Smooth muscle cell (in vitro differentiated cells): ENCODE data around the gene HUS1. TPM values are rescaled to one million over a fixed set of nuclear protein-coding genes. Genes with fewer than 3 reads are reported as not detected.

ENCODE experiments used
- DNase-seq: peaks from one replicate; lab custom pipeline; 2025; ENCODE audit not compliant: unreplicated experiment; lab: John Stamatoyannopoulos, UW
- H2AFZ ChIP-seq: fragments of 200-600 bp; sonication (generic); 2 replicates; pipeline ENCODE4 v1.6.0; 2016; ENCODE audit warnings: antibody characterized with exemption, low read depth, mild to moderate bottlenecking
- H3F3A ChIP-seq: fragments of 200-600 bp; sonication (generic); 2 replicates; pipeline ENCODE4 v1.6.0; 2017; ENCODE audit warnings: antibody characterized with exemption, low read depth
- H3K27ac ChIP-seq: fragments of 200-600 bp; sonication (generic); 2 replicates; pipeline ENCODE4 v1.5.1; 2016; ENCODE audit warnings: low read depth, mild to moderate bottlenecking
- H3K27me3 ChIP-seq: fragments of 200-600 bp; sonication (generic); 2 replicates; pipeline ENCODE4 v1.6.1; 2016; ENCODE audit warnings: low read depth, mild to moderate bottlenecking
- H3K36me3 ChIP-seq: fragments of 200-600 bp; sonication (generic); 2 replicates; pipeline ENCODE4 v1.5.1; 2016; ENCODE audit warnings: low read depth
- H3K4me1 ChIP-seq: fragments of 200-600 bp; sonication (generic); 2 replicates; pipeline ENCODE4 v1.5.1; 2016; ENCODE audit warnings: low read depth
- H3K4me2 ChIP-seq: fragments of 200-600 bp; sonication (generic); 2 replicates; pipeline ENCODE4 v1.6.0; 2016; ENCODE audit warnings: mild to moderate bottlenecking
- H3K4me3 ChIP-seq: fragments of 200-600 bp; sonication (generic); 2 replicates; pipeline ENCODE4 v1.5.1; 2016; ENCODE audit warnings: mild to moderate bottlenecking
- H3K79me2 ChIP-seq: fragments of 200-600 bp; sonication (generic); 2 replicates; pipeline ENCODE4 v1.6.0; 2016; ENCODE audit warnings: low read depth, mild to moderate bottlenecking
- H3K9ac ChIP-seq: fragments of 200-600 bp; sonication (generic); 2 replicates; pipeline ENCODE4 v1.6.0; 2016; ENCODE audit warnings: low read depth
- H3K9me3 ChIP-seq: fragments of 200-600 bp; sonication (generic); replicated peaks from 2 replicates; pipeline ENCODE4 v1.5.1; 2016; ENCODE audit warnings: low read depth
- H4K20me1 ChIP-seq: fragments of 200-600 bp; sonication (generic); 2 replicates; pipeline ENCODE4 v1.6.0; 2016; ENCODE audit warnings: low read depth
- WGBS: methylation state at CpG from one replicate; pipeline ENCODE4 v1.1.7; 2016; ENCODE audit warnings: low lambda C conversion rate; 5-methylcytosine and 5-hydroxymethylcytosine counted together
- polyA plus RNA-seq: library from polyadenylated mRNA; unstranded; fragments of >200 nt; fragmentation: Nextera tagmentation; extraction: Ambion mirVana; gene quantifications from 2 replicates; pipeline ENCODE4 v1.2.1, GENCODE V29; 2016
- total RNA-seq: library from RNA; depleted of rRNA; stranded (reverse); fragments of >200 nt; gene quantifications from 2 replicates; pipeline ENCODE4 v1.2.3, GENCODE V29; 2014
- TF ChIP-seq, protein P1 (sequence below): fragments of 200-600 bp; sonication (generic); IDR thresholded peaks from 2 replicates; pipeline ENCODE4 v1.5.1; 2017; ENCODE audit warnings: borderline replicate concordance, mild to moderate bottlenecking, antibody characterized with exemption; ENCODE audit not compliant: insufficient read depth, poor library complexity, severe bottlenecking

The HUS1 gene
- total and polyA plus RNA-seq, 2 experiments from 2014 or later = 13.2 to 35.8 TPM

DNA sequence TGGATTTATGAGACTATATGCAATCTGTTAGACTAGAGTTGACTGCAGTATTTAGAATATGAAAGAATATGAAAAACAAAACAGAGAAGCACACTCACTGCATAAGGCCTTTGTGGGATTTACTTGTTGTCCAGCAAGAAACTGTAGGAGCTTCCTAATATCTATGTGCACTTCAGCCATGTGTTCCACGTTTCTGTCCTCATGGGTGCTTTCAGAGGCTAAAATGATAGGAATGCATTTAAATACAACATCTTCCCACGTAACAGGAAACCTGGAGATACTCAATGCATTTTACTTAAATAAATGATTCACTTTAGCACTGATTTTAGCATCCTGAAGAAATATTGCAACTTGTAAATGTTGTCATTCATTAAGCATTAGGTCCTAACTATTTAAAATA is 11.7 kb downstream of the HUS1 start:
- Histone ChIP-seq H3K27me3 (no peaks in the 10 kb centered on the region), H3K4me1 (no peaks in the 10 kb centered on the region), H3K27ac (no peak overlapping the region), H3K4me3 (no peak overlapping the region), H3F3A (no peaks in the 10 kb centered on the region), H3K79me2 (no peaks in the 10 kb centered on the region), H2AFZ (no peak overlapping the region), H4K20me1 (no peaks in the 10 kb centered on the region), H3K4me2 (no peak overlapping the region), H3K36me3 (peaks cover 31% of the 10 kb centered on the region), H3K9me3 (no peaks in the 10 kb centered on the region), H3K9ac (no peak overlapping the region)
- TF ChIP-seq, protein P1, sequence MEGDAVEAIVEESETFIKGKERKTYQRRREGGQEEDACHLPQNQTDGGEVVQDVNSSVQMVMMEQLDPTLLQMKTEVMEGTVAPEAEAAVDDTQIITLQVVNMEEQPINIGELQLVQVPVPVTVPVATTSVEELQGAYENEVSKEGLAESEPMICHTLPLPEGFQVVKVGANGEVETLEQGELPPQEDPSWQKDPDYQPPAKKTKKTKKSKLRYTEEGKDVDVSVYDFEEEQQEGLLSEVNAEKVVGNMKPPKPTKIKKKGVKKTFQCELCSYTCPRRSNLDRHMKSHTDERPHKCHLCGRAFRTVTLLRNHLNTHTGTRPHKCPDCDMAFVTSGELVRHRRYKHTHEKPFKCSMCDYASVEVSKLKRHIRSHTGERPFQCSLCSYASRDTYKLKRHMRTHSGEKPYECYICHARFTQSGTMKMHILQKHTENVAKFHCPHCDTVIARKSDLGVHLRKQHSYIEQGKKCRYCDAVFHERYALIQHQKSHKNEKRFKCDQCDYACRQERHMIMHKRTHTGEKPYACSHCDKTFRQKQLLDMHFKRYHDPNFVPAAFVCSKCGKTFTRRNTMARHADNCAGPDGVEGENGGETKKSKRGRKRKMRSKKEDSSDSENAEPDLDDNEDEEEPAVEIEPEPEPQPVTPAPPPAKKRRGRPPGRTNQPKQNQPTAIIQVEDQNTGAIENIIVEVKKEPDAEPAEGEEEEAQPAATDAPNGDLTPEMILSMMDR = no peak
- 75% methylated on average over 2 of the region's 2 CpGs for WGBS
- DNase-seq = no peak

DNA sequence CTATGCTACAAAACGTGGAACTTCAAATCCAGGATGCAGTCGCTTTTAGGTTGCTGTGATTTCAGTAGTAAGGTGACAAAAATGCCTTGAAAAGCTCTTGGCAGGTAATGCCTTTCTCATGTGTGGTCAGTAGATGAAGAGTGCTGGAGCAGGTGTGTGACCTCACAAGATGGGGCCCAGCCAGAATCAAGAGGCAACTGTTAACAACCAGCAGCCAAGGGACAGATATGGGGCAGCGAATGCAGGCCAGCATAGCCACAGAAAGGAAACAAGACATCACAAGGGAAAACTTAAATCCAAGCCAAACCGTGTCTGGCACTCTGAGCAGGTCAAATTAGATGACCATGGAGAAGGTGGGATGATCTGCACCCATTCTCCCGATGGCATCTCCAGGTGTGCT is 12.3 kb downstream of the HUS1 start:
- no peak overlapping the region for H3K27ac ChIP-seq
- H3K4me2 ChIP-seq = no peak overlapping the region
- no peaks in the 10 kb centered on the region for H3K4me1 ChIP-seq
- H4K20me1 ChIP-seq = no peaks in the 10 kb centered on the region
- WGBS = 98% methylated on average over 5 of the region's 5 CpGs
- no peaks in the 10 kb centered on the region for H3K27me3 ChIP-seq
- no peaks in the 10 kb centered on the region for H3F3A ChIP-seq
- no peak overlapping the region for H2AFZ ChIP-seq
- no peak overlapping the region for H3K9ac ChIP-seq
- peaks cover 31% of the 10 kb centered on the region for H3K36me3 ChIP-seq
- H3K79me2 ChIP-seq = no peaks in the 10 kb centered on the region
- H3K9me3 ChIP-seq = no peaks in the 10 kb centered on the region
- DNase-seq = no peak
- H3K4me3 ChIP-seq = no peak overlapping the region
- TF ChIP-seq, protein P1 = no peak

DNA sequence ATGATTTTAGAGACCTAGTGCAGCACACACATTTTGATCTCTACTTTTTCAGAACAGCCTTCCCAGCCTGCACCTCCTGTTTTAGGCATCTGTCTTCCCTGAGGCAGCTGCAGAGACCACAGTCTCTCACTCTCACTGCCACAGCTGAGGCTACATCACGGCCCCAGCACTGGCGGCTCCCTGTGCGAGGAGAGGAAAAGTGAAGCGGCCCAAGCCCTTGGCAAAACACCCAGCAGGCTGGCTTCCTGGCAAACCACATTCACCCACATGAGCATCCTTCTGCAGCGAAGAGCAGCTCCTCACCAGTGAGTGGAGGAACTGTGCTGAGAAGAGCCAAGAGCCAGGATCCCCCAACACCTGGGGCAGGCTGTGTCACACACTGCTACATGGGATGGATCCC is 14.0 kb downstream of the HUS1 start:
- TF ChIP-seq, protein P1 = no peak
- peaks cover 31% of the 10 kb centered on the region for H3K36me3 ChIP-seq
- 97% methylated on average over 5 of the region's 5 CpGs for WGBS

DNA sequence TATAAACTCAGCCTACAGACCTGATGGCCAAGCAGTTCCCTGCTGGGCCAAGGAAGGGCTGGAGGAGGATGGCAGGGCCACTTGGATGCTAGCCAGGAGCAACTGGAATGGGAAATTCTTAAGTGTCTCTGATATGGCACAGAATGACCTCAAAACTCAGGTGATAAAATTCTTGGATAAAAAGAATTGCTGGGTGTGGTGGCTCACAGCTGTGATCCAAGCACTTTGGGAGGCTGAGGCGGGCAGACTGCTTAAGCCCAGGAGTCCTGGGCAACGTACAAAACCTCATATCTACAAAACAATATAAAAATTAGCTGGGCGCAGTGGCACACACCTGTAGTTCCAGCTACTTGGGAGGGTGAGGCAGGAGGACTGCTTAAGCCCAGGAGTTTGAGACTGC is 17.2 kb downstream of the HUS1 start:
- TF ChIP-seq, protein P1 = no peak
- Histone ChIP-seq H3F3A (no peaks in the 10 kb centered on the region), H3K9ac (no peak overlapping the region), H3K36me3 (peaks cover 27% of the 10 kb centered on the region), H3K9me3 (no peaks in the 10 kb centered on the region), H3K4me1 (no peaks in the 10 kb centered on the region), H3K27ac (no peak overlapping the region), H3K4me2 (no peak overlapping the region), H3K79me2 (no peaks in the 10 kb centered on the region), H2AFZ (no peak overlapping the region), H3K4me3 (no peak overlapping the region), H3K27me3 (no peaks in the 10 kb centered on the region), H4K20me1 (no peaks in the 10 kb centered on the region)
- no peak for DNase-seq
- 99% methylated on average over 3 of the region's 3 CpGs for WGBS

More for the DNA sequence above, 14.0 kb downstream of the HUS1 start:
- Histone ChIP-seq H3K4me3 (no peak overlapping the region), H4K20me1 (no peaks in the 10 kb centered on the region), H3K4me1 (no peaks in the 10 kb centered on the region), H3K27ac (no peak overlapping the region), H2AFZ (no peak overlapping the region), H3K9me3 (no peaks in the 10 kb centered on the region), H3K27me3 (no peaks in the 10 kb centered on the region), H3F3A (no peaks in the 10 kb centered on the region), H3K9ac (no peak overlapping the region), H3K79me2 (no peaks in the 10 kb centered on the region), H3K4me2 (no peak overlapping the region)
- no peak for DNase-seq
